AG04450 (cell line): Measurements from ENCODE around the gene MUC5B. TPM values are rescaled to one million over a fixed set of nuclear protein-coding genes. Genes with fewer than 3 reads are reported as not detected.

Source experiments
- CTCF ChIA-PET: fragments of 300-600, 350-600 bp; formaldehyde crosslinking; extraction: SDS; loops from one replicate; lab custom pipeline; 2022; ENCODE audit warnings: antibody characterized with exemption, inconsistent platforms; lab: Charles Lee
- POLR2A ChIA-PET: fragments of 350-600 bp; formaldehyde crosslinking; extraction: SDS; loops from one replicate; lab custom pipeline; 2021; ENCODE audit warnings: antibody characterized with exemption, inconsistent platforms; lab: Yijun Ruan, JAX
- DNase-seq: peaks from one replicate; pipeline ENCODE4 v3.0.0-alpha.2; 2011; ENCODE audit warnings: low read depth, low spot score
- H3K27ac ChIP-seq: one replicate; pipeline ENCODE4 v1.5.1; 2012; ENCODE audit warnings: low read depth, low read length, control low read depth
- H3K27me3 ChIP-seq: one replicate; pipeline ENCODE4 v1.6.0; 2012; ENCODE audit warnings: low read length; ENCODE audit not compliant: control insufficient read depth, insufficient read depth
- H3K4me3 ChIP-seq: 2 replicates; pipeline ENCODE4 v1.5.1; 2011; ENCODE audit warnings: mild to moderate bottlenecking, low read depth, low read length, control low read depth
- H3K9me3 ChIP-seq: 2 replicates; pipeline ENCODE4 v1.5.1; 2012; ENCODE audit warnings: low read length; ENCODE audit not compliant: control insufficient read depth, insufficient read depth
- CTCF ChIP-seq: IDR thresholded peaks from 2 replicates; pipeline ENCODE4 v1.5.1; 2011; ENCODE audit warnings: low read depth, low read length, control low read depth, inconsistent platforms
- polyA plus RNA-seq: library from polyadenylated mRNA; depleted of rRNA; stranded (reverse); fragments of >200 nt; gene quantifications from 2 replicates; pipeline ENCODE4 v1.2.3, GENCODE V29; 2011

The MUC5B gene
- polyA plus RNA-seq, 1 experiment = not detected

GRCh38 chr11:1233351-1234053 lies 10.6 kb downstream of the MUC5B start:
- Histone ChIP-seq H3K9me3 (peaks cover 36% of the 10 kb centered on the region; the same call in 1 of the 2 replicates), H3K4me3 (no peak overlapping the region), H3K27me3 (peaks cover 2% of the 10 kb centered on the region), H3K27ac (no peak overlapping the region)
- POLR2A ChIA-PET = no interaction called here
- DNase-seq = no peak
- TF ChIP-seq CTCF = no peak
- CTCF ChIA-PET = no interaction called here

GRCh38 chr11:1234054-1234720 lies 11.3 kb downstream of the MUC5B start:
- H3K27me3 ChIP-seq = peaks cover 2% of the 10 kb centered on the region
- ChIA-PET POLR2A (no interaction called here), CTCF (no interaction called here)
- H3K27ac ChIP-seq = no peak overlapping the region
- no peak overlapping the region for H3K4me3 ChIP-seq
- TF ChIP-seq CTCF = no peak
- peaks cover 43% of the 10 kb centered on the region for H3K9me3 ChIP-seq
- no peak for DNase-seq

- TF ChIP-seq CTCF = no peak
- H3K27me3 ChIP-seq = peaks cover 2% of the 10 kb centered on the region
- H3K4me3 ChIP-seq = no peak overlapping the region
- POLR2A ChIA-PET = no interaction called here
- peaks cover 48% of the 10 kb centered on the region for H3K9me3 ChIP-seq
- DNase-seq = no peak
- CTCF ChIA-PET = no interaction called here
- no peak overlapping the region for H3K27ac ChIP-seq
Measured at GRCh38 chr11:1234771-1235305, 12.0 kb downstream of the MUC5B start.

- no peak for TF ChIP-seq CTCF
- CTCF ChIA-PET = no interaction called here
- Histone ChIP-seq H3K27ac (no peak overlapping the region), H3K4me3 (no peak overlapping the region), H3K27me3 (peaks cover 2% of the 10 kb centered on the region), H3K9me3 (peaks cover 52% of the 10 kb centered on the region)
- POLR2A ChIA-PET = no interaction called here
- DNase-seq = no peak
Measured at GRCh38 chr11:1235306-1235900, 12.5 kb downstream of the MUC5B start.

- Histone ChIP-seq H3K27me3 (peaks cover 2% of the 10 kb centered on the region), H3K9me3 (peaks cover 57% of the 10 kb centered on the region), H3K27ac (no peak overlapping the region), H3K4me3 (no peak overlapping the region)
- ChIA-PET POLR2A (no interaction called here), CTCF (no interaction called here)
- no peak for TF ChIP-seq CTCF
- no peak for DNase-seq
Measured at GRCh38 chr11:1235901-1236315, 13.0 kb downstream of the MUC5B start.
